NCI-H1105 treated with DMSO at 0.1 percent for 48 hours (cell line): ENCODE data around the gene SMAD3.

Experiments
- DNase-seq: peaks from one replicate; lab custom pipeline; 2025; lab: John Stamatoyannopoulos, UW

The SMAD3 gene

DNA sequence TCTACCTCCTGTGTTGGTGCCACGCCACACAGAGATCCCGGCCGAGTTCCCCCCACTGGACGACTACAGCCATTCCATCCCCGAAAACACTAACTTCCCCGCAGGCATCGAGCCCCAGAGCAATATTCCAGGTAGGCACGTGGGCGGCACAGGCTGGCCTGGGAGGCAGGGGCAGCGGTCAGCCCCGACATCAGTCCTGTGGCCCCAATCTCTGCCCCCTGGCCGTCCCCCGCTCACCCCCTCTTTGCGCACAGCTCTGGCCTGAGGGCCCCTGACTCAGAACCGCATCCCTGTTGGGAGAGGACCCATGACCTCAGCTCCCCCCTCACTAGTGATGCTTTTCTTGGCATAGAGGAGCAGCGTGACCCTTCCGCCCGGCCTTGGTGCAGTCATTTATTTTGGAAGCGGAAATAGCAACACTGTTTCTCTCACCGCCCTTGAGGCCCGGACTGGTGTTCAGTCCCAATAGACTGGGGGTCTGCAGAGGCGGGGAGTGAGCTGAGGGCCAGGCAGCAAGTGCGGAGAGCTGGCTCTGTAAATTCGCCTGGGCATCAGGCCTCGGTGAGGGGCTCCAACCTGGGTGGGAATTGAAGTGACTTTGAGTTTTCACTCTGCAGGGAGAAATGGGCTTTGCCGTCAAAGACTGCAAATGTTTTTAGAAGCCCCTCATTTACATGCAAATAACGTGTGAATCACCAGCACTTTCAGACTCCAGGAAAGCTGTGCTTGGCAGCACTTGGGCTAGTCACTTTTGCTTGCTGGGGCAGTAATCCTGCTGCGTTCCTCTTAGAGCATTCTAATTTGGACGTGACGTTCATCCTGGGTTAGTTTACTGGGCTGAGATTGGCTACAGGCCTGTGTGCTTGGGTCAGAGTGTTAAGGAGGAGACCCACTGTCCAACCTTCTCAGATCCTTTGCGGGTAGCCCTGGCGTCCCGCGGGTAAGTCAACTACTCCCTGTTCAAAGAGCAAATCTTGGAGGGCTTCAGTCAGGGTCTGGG lies 100.2 kb downstream of the SMAD3 start:
- no peak for DNase-seq

DNA sequence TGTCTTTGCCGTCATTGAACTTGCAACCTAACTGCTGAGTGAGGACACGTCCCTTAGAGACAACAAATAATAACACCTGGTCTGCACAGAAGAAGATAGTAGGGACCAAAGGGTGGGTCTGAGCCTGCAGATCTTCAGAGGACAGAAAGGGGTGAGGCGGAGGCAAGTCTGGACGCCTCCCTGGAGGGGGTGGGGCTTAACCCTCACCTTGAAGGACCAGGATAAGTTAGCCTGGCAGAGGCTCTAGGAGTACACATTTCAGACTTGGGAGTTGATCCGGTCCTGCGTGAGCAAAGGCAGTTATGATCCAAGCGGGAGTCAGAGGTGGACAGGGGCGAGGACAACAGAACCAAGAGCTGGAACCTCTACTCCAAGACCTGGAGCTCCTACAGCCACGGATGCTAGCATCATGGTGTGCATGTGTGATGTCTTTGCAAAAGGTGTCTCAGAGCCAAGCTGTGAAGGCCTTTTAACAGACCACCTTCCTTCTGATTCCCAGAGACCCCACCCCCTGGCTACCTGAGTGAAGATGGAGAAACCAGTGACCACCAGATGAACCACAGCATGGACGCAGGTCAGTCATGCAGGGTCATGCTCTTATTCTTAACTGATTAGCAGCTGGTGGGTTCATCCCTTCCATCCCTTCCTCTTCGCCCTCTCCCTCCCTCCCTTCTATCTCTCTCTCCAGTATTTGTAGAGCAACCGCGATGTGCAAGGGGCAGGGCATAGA lies 101.0 kb downstream of the SMAD3 start:
- no peak for DNase-seq

DNA sequence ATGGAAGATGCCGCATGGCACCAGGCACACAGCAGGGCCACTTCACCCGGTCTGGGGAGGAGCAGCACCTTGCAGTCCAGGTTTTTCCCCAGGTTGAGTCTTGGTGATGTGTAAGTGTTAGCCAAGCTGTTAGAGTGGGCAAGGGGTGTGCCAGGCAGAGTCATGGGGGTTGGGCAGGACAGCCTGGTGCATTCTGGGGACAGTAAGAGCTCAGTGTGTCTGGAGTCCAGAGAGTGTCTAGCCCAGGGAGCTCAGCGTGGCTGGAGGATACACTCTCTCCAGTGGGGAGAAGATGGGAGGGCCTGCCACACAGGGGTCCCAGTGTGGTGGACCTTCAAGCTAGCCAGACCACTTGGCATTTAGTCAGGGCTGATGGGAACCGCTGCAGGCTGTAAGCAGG lies 101.7 kb downstream of the SMAD3 start:
- DNase-seq = no peak

DNA sequence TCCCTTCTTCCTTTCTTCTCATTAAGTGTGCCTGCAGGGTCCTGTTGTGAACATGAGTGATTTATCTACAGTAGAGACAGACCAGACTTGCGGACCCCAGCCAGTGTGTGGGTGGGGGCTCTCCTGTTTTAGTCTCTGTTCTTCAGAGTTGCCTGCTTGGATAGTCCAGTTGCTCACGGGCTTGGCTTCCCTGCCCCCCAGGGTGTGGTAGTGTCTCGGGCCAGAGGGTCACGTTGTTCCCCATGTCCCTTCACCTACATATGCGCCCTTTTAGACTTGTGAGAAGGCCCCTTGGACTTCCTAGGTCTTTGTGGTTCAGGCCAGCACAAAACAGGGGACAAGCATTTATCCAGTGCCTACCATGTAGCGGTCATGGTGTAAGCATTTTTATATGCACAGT lies 103.3 kb downstream of the SMAD3 start:
- DNase-seq = no peak

DNA sequence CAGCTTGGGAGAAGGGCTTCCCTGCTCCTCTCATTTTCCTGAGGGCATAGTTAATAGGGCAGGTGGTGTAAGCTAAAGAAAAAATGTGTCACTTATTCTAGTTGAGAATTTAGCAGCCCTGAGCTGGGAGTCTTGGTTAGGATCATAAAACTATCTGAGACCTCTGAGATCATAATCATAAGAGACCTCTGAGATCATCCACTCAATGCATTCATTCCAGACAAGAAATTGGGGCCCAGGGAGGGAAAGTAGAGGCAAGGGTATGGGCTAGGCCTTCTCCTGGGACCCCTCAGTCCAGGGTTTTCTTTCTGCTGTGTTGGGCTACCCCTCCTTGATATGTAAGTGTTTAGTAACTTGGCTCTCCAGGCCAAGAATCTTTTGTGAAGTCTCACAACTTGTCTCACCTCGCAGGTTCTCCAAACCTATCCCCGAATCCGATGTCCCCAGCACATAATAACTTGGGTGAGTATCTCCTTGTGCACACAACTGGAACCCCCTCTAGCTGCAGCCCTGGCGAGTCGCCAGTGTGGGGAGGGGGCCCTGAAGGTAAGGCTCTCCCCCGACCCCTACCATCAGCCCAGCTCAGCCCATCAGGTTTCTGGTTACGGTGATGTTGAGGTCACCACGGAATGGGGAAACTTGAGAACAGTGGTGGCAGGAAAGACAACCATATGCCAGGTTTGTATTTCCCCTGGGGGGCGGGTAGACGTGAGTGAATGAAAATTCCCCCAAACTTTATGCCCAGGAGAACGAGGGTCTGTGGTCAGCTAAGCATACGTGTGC lies 104.9 kb downstream of the SMAD3 start:
- DNase-seq = no peak

DNA sequence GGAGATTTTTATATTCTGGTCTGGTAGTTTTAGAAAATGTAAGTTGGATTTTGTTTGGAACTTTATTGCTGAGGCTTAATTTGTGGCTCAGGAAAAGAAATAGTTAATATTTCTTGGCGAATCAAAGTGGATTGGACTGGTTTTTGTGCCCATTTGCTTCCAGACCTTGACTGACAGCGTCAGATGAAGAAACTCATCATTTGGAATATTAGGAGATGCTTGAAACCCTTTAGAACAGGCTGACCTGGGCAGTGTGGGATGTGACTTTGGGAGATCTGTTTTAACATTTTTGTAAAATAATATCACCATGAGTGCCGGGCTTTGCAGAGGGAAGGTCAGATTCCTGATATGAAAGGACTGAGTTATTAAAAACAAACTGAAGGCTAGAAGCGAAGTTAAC lies 106.1 kb downstream of the SMAD3 start:
- DNase-seq = no peak

DNA sequence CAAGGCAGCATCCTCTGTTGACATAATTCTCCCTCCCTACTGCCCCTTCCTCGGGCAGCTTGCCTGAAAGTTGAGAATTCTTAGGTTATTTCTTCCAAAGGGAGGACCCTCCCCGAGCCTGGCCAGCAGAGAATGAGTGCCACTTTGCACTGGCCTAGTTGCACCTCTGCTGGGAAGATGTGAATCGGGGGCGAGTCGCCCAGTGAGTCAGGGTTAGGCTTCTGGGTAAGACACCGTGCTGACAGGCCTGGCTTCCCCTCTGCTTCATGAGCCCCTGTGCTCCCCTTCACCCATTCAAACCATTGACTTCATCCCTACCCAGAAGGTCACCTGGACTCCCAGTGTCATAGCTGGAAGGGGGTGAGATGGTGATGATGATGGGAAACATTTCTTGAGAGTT lies 106.8 kb downstream of the SMAD3 start:
- no peak for DNase-seq

DNA sequence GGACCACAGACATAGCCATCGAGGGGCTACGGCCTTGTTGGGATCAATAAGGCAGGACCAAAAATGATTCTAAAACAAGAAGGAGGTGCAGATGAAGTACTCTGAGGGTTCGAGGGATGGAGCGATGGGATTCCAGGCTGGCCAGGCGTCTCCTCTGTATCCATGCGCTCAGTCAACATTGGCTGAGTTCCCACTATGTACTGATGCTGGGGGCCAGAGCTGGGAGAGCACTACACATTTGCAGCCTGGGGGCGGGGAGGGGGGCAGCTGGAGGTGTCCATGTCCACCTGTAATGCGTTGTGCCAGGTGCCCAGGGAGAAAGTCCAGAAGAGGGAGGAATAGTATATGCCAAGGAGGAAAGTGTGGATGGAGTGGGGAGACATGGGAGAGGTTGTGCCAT lies 107.6 kb downstream of the SMAD3 start:
- DNase-seq = no peak

DNA sequence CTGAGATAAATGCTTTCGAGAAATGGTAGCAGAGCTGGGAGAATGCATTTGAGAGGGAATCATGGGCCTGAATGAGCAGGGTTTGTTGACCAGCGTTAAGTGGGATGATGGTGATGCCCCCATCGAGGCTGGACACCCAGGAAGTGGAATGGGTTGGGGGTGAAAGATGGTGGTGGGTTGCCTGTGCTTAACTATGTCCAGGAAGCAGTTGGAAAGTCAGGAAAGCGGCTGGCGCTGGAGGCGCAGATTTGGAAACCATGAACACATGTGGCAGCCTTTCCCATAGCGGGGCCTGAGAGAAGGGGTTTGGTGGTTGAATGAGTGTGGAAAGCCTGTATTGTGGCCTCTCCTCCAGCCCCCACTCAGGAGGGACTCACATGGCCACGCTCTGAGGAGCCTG lies 108.4 kb downstream of the SMAD3 start:
- no peak for DNase-seq

DNA sequence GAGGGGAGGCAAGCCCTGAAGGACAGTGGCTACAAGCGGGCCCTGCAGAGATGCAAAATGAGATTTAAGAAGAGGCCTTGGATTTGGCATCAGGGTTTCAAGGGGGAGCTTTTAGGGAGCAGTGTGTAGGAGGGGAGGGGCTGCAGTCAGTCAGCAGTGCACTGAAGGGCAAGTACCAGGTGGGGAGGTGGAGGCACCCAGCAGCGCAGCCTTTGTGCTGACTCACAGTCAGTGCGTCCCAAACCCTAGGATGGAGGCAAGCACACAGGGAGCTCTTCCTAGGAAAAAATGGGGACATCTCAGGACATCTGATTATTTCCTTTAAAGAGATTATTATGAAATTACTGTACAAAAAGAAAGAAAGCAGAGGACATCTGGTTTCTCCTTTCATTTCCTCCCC lies 109.0 kb downstream of the SMAD3 start:
- no peak for DNase-seq

DNA sequence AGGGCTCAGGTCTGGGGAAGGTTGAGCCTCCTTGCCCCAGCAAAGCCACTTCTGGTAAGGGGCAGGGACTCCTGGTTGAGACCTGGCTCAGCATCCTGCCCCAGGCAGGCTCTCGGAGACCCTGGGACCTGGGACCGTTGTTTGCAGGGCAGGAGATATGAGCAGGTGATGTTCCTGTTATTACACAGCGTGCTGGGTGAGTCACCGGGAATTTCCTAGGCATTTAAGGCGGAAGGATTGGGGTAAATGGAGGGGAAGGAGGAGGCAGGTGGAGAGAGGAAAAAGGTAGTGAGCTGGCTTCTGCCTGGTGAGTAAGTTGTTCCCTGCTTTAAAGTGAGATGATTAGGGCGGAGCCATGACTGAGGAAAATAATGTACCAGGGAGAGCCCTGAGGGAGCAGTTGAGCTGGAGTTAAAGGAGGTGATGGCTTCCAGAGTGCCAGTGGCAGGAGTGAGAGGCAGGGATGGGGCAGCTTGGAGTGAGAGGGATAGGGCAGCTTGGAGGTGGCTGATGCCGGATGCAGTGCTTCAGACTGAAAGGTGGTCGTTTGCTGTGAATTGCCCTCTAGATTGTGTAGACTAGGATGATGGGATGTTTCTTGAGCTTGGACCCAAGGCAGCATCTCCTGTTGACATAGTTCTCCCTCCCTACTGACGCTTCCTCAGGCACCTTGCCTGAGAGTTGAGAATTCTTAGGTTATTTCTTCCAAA lies 109.6 kb downstream of the SMAD3 start:
- DNase-seq = no peak

DNA sequence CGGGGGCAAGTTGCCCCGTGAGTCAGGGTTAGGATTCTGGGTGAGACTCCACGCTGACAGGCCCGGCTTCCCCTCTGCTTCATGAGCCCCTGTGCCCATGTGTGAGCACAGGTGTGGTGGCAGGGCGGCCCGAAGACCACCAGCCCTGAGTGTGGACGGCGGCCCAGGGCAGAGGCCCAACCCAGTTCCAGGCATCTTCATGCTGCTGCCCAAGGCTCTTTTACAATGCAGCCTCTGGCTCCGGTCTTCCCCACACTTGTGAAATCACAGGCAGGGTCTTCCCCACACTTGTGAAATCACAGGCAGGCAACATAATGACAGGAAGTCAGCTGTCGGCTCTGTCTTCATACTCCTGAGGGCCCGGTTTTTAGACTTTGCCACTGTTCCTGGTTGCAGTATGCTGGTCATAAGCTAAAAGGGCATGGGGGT lies 110.3 kb downstream of the SMAD3 start:
- DNase-seq = no peak

DNA sequence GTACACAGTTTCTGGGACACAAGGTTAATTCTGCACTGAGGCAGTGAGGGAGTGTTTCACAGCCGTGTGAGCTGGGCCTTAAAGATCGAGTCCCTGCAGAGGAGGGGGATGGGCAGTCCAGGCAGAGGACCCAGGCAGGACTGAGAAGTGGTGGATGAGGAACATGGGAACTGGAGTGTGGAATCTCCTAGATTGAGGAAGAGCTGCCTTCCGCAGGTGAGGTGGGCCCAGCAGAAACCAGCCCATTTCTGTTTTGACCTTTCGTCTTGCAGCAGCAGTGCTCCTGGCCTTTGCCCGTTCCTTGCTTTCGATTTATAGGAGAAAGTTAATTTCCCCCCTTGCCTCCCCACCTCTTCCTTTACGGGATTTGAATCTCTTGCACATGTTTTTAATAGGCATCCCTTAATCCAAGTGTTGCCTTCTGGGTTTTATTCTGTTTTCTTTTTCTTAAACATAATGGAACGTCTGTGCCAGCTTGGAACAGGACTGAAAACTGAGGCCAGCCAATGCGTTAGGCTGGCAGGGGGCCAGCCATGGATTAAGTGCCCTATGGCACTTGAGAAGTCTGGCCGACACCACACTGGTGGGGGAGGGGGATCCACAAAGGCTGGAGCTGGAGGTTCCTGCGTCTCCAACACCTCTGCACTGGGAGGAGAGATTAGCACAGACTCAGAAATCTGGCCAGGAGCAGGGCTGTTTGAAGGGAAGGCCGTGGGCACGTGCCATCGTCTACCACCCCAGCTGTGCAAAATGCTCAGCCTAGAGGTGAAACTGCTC lies 111.0 kb downstream of the SMAD3 start:
- DNase-seq = peak; percentile 95

DNA sequence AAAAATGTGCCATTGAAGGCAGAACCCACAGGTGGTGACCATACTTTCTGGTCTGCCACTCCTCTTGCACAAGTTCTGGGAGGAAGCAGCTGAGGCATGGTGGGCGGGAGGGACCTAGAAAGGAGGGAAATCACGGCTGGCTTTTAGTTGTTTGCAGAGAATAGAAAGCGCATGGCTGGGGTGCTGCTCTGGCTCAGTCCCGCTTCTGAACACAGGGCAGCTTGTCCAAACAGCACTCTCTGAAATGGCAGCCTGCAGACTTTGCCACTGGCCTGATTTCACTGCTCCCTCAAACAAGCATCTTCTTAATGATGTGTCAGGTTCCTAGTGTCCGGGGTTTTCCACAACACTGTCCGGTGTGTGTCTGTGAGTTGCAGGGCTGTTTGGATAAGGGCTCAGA lies 112.3 kb downstream of the SMAD3 start:
- DNase-seq = no peak

DNA sequence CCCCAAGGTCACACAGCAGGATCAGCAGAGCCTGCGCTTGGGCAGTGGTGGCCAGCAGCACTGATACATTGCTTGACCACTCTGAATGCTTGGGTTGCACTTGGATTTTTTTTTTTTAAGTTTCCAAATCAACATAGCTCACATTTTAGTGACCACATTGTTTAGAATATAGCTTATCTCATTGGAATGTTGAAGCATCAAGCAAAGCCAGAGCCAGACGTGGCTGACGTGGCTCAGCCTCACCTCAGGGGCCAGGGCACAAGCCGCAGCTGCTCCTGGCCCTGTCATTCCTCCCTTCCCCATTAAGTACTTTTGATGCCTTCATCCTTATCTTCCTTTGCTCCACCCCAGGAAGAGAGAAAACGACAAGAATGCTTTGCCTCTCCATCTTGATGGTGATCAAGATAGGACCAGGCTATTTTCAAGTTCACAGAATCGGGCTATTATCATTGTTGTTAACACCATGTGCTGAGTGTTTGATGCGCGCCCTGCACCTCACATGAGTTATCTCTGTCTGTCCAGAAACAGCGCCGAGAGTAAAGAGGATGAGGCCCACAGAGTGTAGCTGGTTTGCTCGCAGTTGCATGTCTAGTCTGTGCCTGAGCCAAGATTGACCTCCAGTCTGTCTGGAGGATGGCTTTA lies 113.3 kb downstream of the SMAD3 start:
- DNase-seq = no peak

DNA sequence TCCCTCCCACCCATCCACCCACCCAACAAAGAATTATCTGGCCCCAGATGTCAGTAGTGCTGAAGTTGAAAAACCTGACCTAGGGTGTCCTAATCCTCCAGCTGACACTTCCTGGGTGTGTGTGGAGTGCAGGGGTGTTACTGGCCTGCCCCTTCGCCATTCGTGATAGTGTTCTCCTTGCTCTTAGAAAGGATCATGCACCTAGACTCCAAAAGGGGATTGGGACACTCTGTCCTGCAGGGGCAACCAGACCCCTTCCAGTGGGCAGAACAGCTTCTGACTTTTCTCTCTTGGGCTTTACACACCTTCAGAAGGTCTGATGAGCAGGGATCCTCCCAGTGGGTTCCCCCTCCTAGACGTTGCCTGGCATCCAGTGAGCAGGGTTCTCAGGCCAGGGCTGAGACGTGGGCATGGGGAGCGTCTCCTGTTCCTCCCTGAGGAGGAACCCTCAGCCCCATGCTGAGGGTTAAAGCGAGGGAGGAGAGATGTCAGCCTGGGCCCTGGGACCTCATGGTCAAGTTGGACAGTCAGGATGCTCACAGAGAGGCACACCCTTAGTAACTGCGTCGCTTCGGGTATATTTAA lies 114.1 kb downstream of the SMAD3 start:
- DNase-seq = no peak

DNA sequence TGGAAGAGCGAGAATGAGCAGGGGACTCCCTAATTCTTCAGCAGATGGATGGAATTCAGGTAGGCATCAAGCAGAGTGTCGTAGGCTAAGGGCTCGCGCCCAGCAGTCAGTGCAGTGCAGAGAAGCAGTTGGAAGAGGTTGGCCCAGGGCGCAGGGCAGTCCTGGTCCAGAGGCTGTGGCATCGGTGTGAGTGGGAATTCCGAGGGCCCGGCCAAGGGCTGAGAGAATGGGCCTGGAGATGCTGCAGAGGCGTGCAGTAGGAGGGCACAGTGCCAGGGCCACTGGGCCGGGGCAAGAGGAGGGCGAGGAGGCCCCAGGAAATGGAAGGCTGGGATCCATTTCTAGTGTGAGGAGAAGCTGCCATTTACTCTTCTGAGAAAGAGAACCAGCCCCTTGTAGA lies 114.6 kb downstream of the SMAD3 start:
- no peak for DNase-seq

DNA sequence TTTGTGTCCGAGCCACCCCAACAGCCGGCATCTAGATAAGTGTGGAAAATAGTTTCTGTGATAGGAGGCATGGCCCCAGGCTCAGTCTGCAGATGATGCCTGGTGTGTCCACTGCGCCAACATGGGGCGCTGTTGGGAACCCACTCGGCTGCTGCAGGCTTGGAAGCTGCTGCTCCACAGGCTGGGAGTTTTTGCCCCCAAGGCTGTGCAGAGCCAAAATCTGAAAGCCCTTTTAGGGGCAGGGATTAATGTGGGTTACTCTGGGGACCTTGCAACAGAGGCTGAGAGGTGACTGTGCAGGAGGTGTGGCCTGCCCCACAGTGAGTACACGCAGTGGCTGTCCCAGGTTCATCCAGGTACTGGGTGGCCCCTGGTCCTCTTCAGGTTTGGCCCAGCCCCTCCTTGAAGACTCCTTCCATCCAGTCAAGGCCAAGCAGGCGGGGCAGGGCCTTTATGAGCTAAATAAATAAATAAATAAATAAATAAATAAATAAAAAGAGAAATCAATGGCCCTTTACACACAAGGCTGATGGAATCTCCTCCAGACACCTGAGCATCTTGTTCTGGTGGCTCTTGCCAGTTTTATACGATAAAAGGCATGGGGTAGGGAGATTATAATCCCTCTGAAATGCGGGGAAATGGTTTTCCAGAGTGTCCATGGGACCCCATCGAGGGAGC lies 115.3 kb downstream of the SMAD3 start:
- no peak for DNase-seq

DNA sequence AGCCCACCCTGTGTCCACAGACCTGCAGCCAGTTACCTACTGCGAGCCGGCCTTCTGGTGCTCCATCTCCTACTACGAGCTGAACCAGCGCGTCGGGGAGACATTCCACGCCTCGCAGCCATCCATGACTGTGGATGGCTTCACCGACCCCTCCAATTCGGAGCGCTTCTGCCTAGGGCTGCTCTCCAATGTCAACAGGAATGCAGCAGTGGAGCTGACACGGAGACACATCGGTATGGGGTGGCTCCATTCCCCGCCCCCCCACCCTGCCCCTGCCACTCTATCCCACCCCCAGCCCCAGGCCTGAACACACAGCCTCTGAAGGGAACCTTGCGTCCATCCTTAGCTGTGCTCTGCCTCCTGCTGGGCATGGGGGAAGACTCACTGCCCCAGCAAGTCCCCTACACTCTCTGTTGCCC lies 115.8 kb downstream of the SMAD3 start:
- DNase-seq = no peak
